ENCODE data around the gene SLC13A2.

The SLC13A2 gene

GRCh38 chr17:28538296-28538895 is 65.0 kb downstream of the SLC13A2 start:
- no peak for DNase-seq

GRCh38 chr17:28540231-28540630 is 66.8 kb downstream of the SLC13A2 start:
- DNase-seq, result no peak

GRCh38 chr17:28541439-28541838 is 68.0 kb downstream of the SLC13A2 start:
- DNase-seq, result no peak

- DNase-seq, result no peak
These were observed 71.1 kb downstream of the SLC13A2 start for GRCh38 chr17:28544402-28545140.

- DNase-seq, result no peak
These were observed 71.7 kb downstream of the SLC13A2 start for GRCh38 chr17:28545141-28545503.

GRCh38 chr17:28545787-28546415 is 72.5 kb downstream of the SLC13A2 start:
- DNase-seq, result no peak

- DNase-seq, result no peak
These were observed 73.7 kb downstream of the SLC13A2 start for GRCh38 chr17:28547096-28547622.
